GM12878 (cell line): ENCODE results near the gene KPTN. TPM values are rescaled to one million over a fixed set of nuclear protein-coding genes. Genes with fewer than 3 reads are reported as not detected.

Source experiments
- ATAC-seq: fragments of 200-7000 bp; cut with Tn5 transposase; 3 replicates; pipeline ENCODE4 v1.9.1; 2020; ENCODE audit warnings: mild to moderate bottlenecking, moderate library complexity
- BruUV-seq: library from RNA; stranded (reverse); fragments of 400-500 nt; replicated peaks from 2 replicates; lab custom pipeline; 2021; lab: Mats Ljungman, UMichigan
- CTCF ChIA-PET: fragments of 300-600 bp; sonication (Branson Sonifier 250); formaldehyde crosslinking; extraction: SDS; loops from one replicate; lab custom pipeline; 2021; ENCODE audit warnings: inconsistent platforms; lab: Yijun Ruan, JAX
- POLR2A ChIA-PET: fragments of 350-600 bp; formaldehyde crosslinking; extraction: SDS; loops from one replicate; lab custom pipeline; 2021; ENCODE audit warnings: inconsistent platforms; lab: Charles Lee
- RAD21 ChIA-PET: fragments of 300-600 bp; sonication (Branson Sonifier 250); formaldehyde crosslinking; loops from one replicate; lab custom pipeline; 2023; ENCODE audit warnings: antibody characterized with exemption; ENCODE audit not compliant: unreplicated experiment; lab: Charles Lee
- SMC1A ChIA-PET: fragments of 300-600 bp; sonication (Branson Sonifier 250); formaldehyde crosslinking; loops from one replicate; lab custom pipeline; 2023; ENCODE audit not compliant: unreplicated experiment, uncharacterized antibody; lab: Charles Lee
- DNase-seq: peaks from one replicate; pipeline ENCODE4 v3.0.0-alpha.2; 2011; ENCODE audit warnings: low read depth, low spot score
- FAIRE-seq: peaks from 3 replicates; lab custom pipeline; 2011; peaks lifted over from hg19 to GRCh38; lab: Jason Lieb, UNC
- H2AFZ ChIP-seq: 2 replicates; pipeline ENCODE4 v1.6.0; 2011; ENCODE audit warnings: low read depth, low read length, control low read depth; ENCODE audit not compliant: control insufficient read depth
- H3K27ac ChIP-seq: 2 replicates; pipeline ENCODE4 v1.5.1; 2011; ENCODE audit warnings: control low read depth; ENCODE audit not compliant: control insufficient read depth, insufficient read depth
- H3K27me3 ChIP-seq, 2 experiments: replicated peaks in 1 of 2; 2 replicates each; pipeline versions ENCODE4 v1.6.0 to v1.6.1; 2011; ENCODE audit warnings: low read length in 1 of 2; ENCODE audit not compliant: control insufficient read depth in 2 of 2, insufficient read depth in 2 of 2
- H3K36me3 ChIP-seq, 2 experiments: 2 replicates each; pipeline ENCODE4 v1.5.1; 2011; ENCODE audit warnings: low read length in 1 of 2; ENCODE audit not compliant: control insufficient read depth in 2 of 2, insufficient read depth in 2 of 2
- H3K4me1 ChIP-seq: 2 replicates; pipeline ENCODE4 v1.6.1; 2011; ENCODE audit warnings: mild to moderate bottlenecking, low read length, moderate library complexity, mixed read lengths; ENCODE audit not compliant: control insufficient read depth, insufficient read depth
- H3K4me2 ChIP-seq: 2 replicates; pipeline ENCODE4 v1.6.0; 2011; ENCODE audit warnings: control low read depth; ENCODE audit not compliant: control insufficient read depth, insufficient read depth
- H3K4me3 ChIP-seq: fragments of 200-600 bp; sonication (generic); 2 replicates; pipeline ENCODE4 v1.5.1; 2016
- H3K79me2 ChIP-seq: 2 replicates; pipeline ENCODE4 v1.6.0; 2011; ENCODE audit warnings: low read length; ENCODE audit not compliant: control insufficient read depth, insufficient read depth
- H3K9ac ChIP-seq: 2 replicates; pipeline ENCODE4 v1.8.0; 2011; ENCODE audit warnings: low read length, control low read depth, mixed read lengths; ENCODE audit not compliant: control insufficient read depth, insufficient read depth
- H3K9me3 ChIP-seq: replicated peaks from 3 replicates; pipeline ENCODE4 v1.5.1; 2011; ENCODE audit warnings: mild to moderate bottlenecking, low read length; ENCODE audit not compliant: control insufficient read depth, insufficient read depth
- H4K20me1 ChIP-seq: 2 replicates; pipeline ENCODE4 v1.6.0; 2011; ENCODE audit not compliant: control insufficient read depth, insufficient read depth
- CHD1 ChIP-seq: IDR thresholded peaks from 2 replicates; pipeline ENCODE4 v1.6.1; 2012; ENCODE audit warnings: low read depth, low read length, improper control_type of control experiment
- E2F8 ChIP-seq: fragments of 450-650 bp; IDR thresholded peaks from 2 replicates; pipeline ENCODE4 v1.6.1; 2018; ENCODE audit warnings: mild to moderate bottlenecking, low read depth, moderate library complexity; ENCODE audit not compliant: partially characterized antibody
- IKZF2 ChIP-seq, 2 experiments: fragments of 450-650 bp; IDR thresholded peaks; 2 replicates each; pipeline ENCODE4 v1.6.1; 2017; ENCODE audit warnings: mild to moderate bottlenecking in 2 of 2, moderate library complexity in 2 of 2
- JUNB ChIP-seq: IDR thresholded peaks from 2 replicates; pipeline ENCODE4 v1.6.1; 2016; ENCODE audit warnings: antibody characterized with exemption, mild to moderate bottlenecking
- POLR2AphosphoS5 ChIP-seq: IDR thresholded peaks from 2 replicates; pipeline ENCODE4 v1.6.1; 2011; ENCODE audit warnings: mild to moderate bottlenecking, low read length, inconsistent platforms
- RAD21 ChIP-seq: IDR thresholded peaks from 2 replicates; pipeline ENCODE4 v1.6.1; 2011; ENCODE audit warnings: mild to moderate bottlenecking, low read depth, low read length, moderate library complexity; ENCODE audit not compliant: insufficient read depth
- SMAD1 ChIP-seq: fragments of 450-650 bp; IDR thresholded peaks from 2 replicates; pipeline ENCODE4 v1.6.1; 2018; ENCODE audit warnings: mild to moderate bottlenecking, low read depth; ENCODE audit not compliant: partially characterized antibody
- SMC3 ChIP-seq: IDR thresholded peaks from 2 replicates; pipeline ENCODE4 v1.6.1; 2011; ENCODE audit warnings: low read length, improper control_type of control experiment, borderline replicate concordance
- WGBS: methylation state at CpG from one replicate; pipeline ENCODE4 v1.1.6; 2016; ENCODE audit warnings: low lambda C conversion rate; ENCODE audit not compliant: insufficient replicate concordance, insufficient coverage; ENCODE audit errors: missing lambda C conversion rate; 5-methylcytosine and 5-hydroxymethylcytosine counted together
- in situ Hi-C: fragments of 300-500 bp; cut with MboI; formaldehyde crosslinking; loops from 9 replicates; pipeline ENCODE4 v1.14.3; 2018; ENCODE audit warnings: mixed read lengths
- intact Hi-C: fragments of 100-400 bp; cut with micrococcal nuclease; formaldehyde crosslinking; loops from one replicate; pipeline ENCODE4 v1.14.2; 2022; ENCODE audit not compliant: unreplicated experiment
- polyA plus RNA-seq, 11 experiments: library from polyadenylated mRNA; depleted of rRNA in 4 of 11; unstranded in 6 of 11; stranded (reverse) in 5 of 11; fragments of >200 nt; fragmentation: Nextera tagmentation in 4 of 11; fragmentation: Illumina TruSeq in 1 of 11; extraction: Ambion mirVana in 4 of 11; extraction: Trizol in 1 of 11; gene quantifications; 1 replicate in 1 of 11; 2 replicates in 10 of 11; pipeline versions ENCODE4 v1.2.1 to v1.2.3, GENCODE V29; 2011 to 2016; ENCODE audit warnings: inconsistent platforms in 2 of 11, missing spikeins in 2 of 11, low read depth in 1 of 11
- total RNA-seq, 4 experiments: library from RNA; depleted of rRNA in 3 of 4; stranded (reverse); fragments of >200 nt in 3 of 4; fragmentation: Illumina TruSeq in 1 of 4; extraction: Trizol in 1 of 4; gene quantifications; 2 replicates each; pipeline versions ENCODE4 v1.2.1 to v1.2.3, GENCODE V29; 2013 to 2021
- TF ChIP-seq, protein P1 (sequence below): fragments of 450-650 bp; formaldehyde crosslinking; IDR thresholded peaks from 2 replicates; pipeline ENCODE4 v1.5.0; 2022; ENCODE audit warnings: mild to moderate bottlenecking, missing genetic modification characterization
- TF ChIP-seq, protein P2 (sequence below): fragments of 450-650 bp; IDR thresholded peaks from 2 replicates; pipeline ENCODE4 v1.6.1; 2017; ENCODE audit warnings: mild to moderate bottlenecking, moderate library complexity

KPTN gene
- total and polyA plus RNA-seq, 10 of the 15 experiments (the other 5 are each of a cell fraction or from before 2014, with no cell fraction given) = 0.60 to 10.1 (median 6.0) TPM

DNA sequence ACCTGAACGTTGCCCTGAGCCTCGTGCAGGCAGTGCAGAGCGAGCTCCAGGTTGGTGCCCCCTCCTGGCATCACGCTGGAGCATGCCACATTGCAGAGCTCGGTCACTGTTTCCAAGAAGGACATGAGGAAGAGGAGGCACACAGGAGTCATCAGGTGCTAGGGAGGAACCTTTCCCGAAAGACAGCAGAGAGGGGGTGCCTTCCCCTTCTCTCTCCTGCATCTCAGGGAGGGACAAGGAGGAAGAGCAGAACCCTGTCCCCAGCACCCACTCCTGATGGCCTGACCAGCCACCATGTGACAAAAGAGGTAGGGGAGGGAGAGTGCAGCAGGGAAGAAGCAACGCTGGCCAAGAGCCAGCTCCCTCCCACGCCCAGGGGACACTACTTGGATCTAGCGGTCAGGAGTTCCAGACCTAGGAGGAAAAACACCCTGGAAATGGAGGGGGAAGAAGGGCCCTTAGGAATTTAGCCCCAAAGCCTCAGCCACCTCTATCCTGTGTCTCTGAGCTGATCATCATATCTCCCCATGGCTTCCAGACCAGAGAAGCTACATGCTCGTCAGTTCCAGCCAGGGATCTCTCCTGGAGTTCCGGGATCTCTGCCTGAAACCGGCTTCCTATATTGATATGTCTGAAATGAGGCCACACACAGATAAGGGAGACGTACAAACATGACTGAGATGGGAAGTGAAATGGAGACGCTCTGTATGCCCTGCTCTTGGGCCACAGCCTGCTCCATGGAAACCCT lies 47.8 kb upstream of the KPTN start:
- no peaks in the 10 kb centered on the region for H3K79me2 ChIP-seq
- no peak overlapping the region for H3K9ac ChIP-seq
- in situ Hi-C loops (no loop called here), intact Hi-C loops (no loop called here)
- no TSS peak for BruUV-seq
- H3K4me1 ChIP-seq = no peaks in the 10 kb centered on the region
- H3K27me3 ChIP-seq = no peaks in the 10 kb centered on the region
- TF ChIP-seq POLR2AphosphoS5 (no peak), SMAD1 (no peak), RAD21 (no peak), CHD1 (no peak), E2F8 (no peak), JUNB (no peak), IKZF2 (IDR thresholded peaks at IDR 0.05) (no peak), SMC3 (no peak)
- TF ChIP-seq, protein P1, sequence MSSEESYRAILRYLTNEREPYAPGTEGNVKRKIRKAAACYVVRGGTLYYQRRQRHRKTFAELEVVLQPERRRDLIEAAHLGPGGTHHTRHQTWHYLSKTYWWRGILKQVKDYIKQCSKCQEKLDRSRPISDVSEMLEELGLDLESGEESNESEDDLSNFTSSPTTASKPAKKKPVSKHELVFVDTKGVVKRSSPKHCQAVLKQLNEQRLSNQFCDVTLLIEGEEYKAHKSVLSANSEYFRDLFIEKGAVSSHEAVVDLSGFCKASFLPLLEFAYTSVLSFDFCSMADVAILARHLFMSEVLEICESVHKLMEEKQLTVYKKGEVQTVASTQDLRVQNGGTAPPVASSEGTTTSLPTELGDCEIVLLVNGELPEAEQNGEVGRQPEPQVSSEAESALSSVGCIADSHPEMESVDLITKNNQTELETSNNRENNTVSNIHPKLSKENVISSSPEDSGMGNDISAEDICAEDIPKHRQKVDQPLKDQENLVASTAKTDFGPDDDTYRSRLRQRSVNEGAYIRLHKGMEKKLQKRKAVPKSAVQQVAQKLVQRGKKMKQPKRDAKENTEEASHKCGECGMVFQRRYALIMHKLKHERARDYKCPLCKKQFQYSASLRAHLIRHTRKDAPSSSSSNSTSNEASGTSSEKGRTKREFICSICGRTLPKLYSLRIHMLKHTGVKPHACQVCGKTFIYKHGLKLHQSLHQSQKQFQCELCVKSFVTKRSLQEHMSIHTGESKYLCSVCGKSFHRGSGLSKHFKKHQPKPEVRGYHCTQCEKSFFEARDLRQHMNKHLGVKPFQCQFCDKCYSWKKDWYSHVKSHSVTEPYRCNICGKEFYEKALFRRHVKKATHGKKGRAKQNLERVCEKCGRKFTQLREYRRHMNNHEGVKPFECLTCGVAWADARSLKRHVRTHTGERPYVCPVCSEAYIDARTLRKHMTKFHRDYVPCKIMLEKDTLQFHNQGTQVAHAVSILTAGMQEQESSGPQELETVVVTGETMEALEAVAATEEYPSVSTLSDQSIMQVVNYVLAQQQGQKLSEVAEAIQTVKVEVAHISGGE = no peak
- TF ChIP-seq, protein P2, sequence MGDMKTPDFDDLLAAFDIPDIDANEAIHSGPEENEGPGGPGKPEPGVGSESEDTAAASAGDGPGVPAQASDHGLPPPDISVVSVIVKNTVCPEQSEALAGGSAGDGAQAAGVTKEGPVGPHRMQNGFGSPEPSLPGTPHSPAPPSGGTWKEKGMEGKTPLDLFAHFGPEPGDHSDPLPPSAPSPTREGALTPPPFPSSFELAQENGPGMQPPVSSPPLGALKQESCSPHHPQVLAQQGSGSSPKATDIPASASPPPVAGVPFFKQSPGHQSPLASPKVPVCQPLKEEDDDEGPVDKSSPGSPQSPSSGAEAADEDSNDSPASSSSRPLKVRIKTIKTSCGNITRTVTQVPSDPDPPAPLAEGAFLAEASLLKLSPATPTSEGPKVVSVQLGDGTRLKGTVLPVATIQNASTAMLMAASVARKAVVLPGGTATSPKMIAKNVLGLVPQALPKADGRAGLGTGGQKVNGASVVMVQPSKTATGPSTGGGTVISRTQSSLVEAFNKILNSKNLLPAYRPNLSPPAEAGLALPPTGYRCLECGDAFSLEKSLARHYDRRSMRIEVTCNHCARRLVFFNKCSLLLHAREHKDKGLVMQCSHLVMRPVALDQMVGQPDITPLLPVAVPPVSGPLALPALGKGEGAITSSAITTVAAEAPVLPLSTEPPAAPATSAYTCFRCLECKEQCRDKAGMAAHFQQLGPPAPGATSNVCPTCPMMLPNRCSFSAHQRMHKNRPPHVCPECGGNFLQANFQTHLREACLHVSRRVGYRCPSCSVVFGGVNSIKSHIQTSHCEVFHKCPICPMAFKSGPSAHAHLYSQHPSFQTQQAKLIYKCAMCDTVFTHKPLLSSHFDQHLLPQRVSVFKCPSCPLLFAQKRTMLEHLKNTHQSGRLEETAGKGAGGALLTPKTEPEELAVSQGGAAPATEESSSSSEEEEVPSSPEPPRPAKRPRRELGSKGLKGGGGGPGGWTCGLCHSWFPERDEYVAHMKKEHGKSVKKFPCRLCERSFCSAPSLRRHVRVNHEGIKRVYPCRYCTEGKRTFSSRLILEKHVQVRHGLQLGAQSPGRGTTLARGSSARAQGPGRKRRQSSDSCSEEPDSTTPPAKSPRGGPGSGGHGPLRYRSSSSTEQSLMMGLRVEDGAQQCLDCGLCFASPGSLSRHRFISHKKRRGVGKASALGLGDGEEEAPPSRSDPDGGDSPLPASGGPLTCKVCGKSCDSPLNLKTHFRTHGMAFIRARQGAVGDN = no peak
- no peak overlapping the region for H3K27ac ChIP-seq
- ChIA-PET CTCF (no interaction called here), RAD21 (interaction anchor here (0.6 kb wide), 1 partner anchor 238 kb away, joined by 3 read pairs; no protein-coding TSS in a partner anchor), POLR2A (no interaction called here), SMC1A (interaction anchor here (1.0 kb wide), 1 partner anchor 95 kb away, joined by 3 read pairs; no protein-coding TSS in a partner anchor)
- DNase-seq = no peak
- no peak overlapping the region for H2AFZ ChIP-seq
- no peak overlapping the region for H3K4me2 ChIP-seq
- no peaks in the 10 kb centered on the region for H4K20me1 ChIP-seq
- no peaks in the 10 kb centered on the region for H3K9me3 ChIP-seq
- no peak for ATAC-seq
- no peak overlapping the region for H3K4me3 ChIP-seq
- 23% methylated on average over 14 of the region's 14 CpGs for WGBS
- no peak for FAIRE-seq
- no peaks in the 10 kb centered on the region for H3K36me3 ChIP-seq
